OCI-LY3 (cell line): ENCODE results near the gene CCDC92.
A peak's percentile ranks its signal among the peaks of the same experiment; 100 is the strongest.

Experiments
- H2AFZ ChIP-seq: fragments of 200-600, 300-600 bp; shearing (Covaris generic); 2 replicates; pipeline ENCODE4 v1.6.0; 2014; ENCODE audit warnings: antibody characterized with exemption, low read depth, low read length
- H3K27ac ChIP-seq: fragments of 200-600, 300-600 bp; sonication (generic); 2 replicates; pipeline ENCODE4 v1.5.1; 2014; ENCODE audit warnings: mild to moderate bottlenecking, low read length, moderate library complexity, mixed read lengths
- H3K27me3 ChIP-seq: fragments of 200-600, 300-600 bp; sonication (generic); 2 replicates; pipeline ENCODE4 v1.6.1; 2014; ENCODE audit warnings: low read depth, low read length, mixed read lengths
- H3K36me3 ChIP-seq: fragments of 200-600, 300-600 bp; sonication (generic); replicated peaks from 2 replicates; pipeline ENCODE3; 2014; ENCODE audit warnings: low read depth, low read length, mixed read lengths
- H3K4me1 ChIP-seq: fragments of 300-600, 200-600 bp; sonication (generic); 2 replicates; pipeline ENCODE4 v1.6.1; 2014; ENCODE audit warnings: low read length, mixed read lengths
- H3K4me2 ChIP-seq: fragments of 200-600, 300-600 bp; sonication (generic); 2 replicates; pipeline ENCODE4 v1.6.1; 2014; ENCODE audit warnings: low read length, mixed read lengths
- H3K4me3 ChIP-seq: fragments of 300-600, 200-600 bp; sonication (generic); 2 replicates; pipeline ENCODE4 v1.5.1; 2014; ENCODE audit warnings: antibody characterized with exemption, mild to moderate bottlenecking, low read length, moderate library complexity
- H3K79me2 ChIP-seq: fragments of 300-600, 200-600 bp; shearing (Covaris generic); 2 replicates; pipeline ENCODE4 v1.6.1; 2014; ENCODE audit warnings: mild to moderate bottlenecking, low read length, mixed read lengths
- H3K9ac ChIP-seq: fragments of 300-600, 200-600 bp; shearing (Covaris generic); 2 replicates; pipeline ENCODE4 v1.6.0; 2014; ENCODE audit warnings: mild to moderate bottlenecking, low read length, moderate library complexity
- H3K9me3 ChIP-seq: fragments of 200-600, 300-600 bp; shearing (Covaris generic); 2 replicates; pipeline ENCODE4 v1.6.1; 2014; ENCODE audit warnings: low read length, mixed read lengths; ENCODE audit not compliant: insufficient read depth
- H4K20me1 ChIP-seq: fragments of 200-600, 300-600 bp; sonication (generic); 2 replicates; pipeline ENCODE4 v1.6.1; 2016; ENCODE audit warnings: low read length, mixed read lengths; ENCODE audit not compliant: insufficient read depth
- CTCF ChIP-seq: fragments of 200-600, 300-600 bp; sonication (generic); IDR thresholded peaks from 2 replicates; pipeline ENCODE4 v1.5.1; 2014; ENCODE audit warnings: antibody characterized with exemption, low read length, low read depth
- EZH2phosphoT487 ChIP-seq: fragments of 200-600 bp; shearing (Covaris generic); IDR thresholded peaks from 2 replicates; pipeline ENCODE4 v1.6.1; 2018; ENCODE audit warnings: antibody characterized with exemption, mixed run types, low read depth

The CCDC92 gene

GRCh38 chr12:124006085-124006845 is 33.6 kb upstream of the CCDC92 start:
- Histone ChIP-seq H3K4me3 (0 out of 2 replicates have a peak overlapping the region, but pooled peaks have one; percentile 0), H3K4me2 (peak overlapping the region; percentile 28), H3K27ac (no peak overlapping the region), H2AFZ (no peak overlapping the region), H3K79me2 (peaks cover 5% of the 10 kb centered on the region; the same call in 1 of the 2 replicates), H3K27me3 (no peaks in the 10 kb centered on the region), H4K20me1 (peaks cover 7% of the 10 kb centered on the region; the same call in 1 of the 2 replicates), H3K9me3 (no peaks in the 10 kb centered on the region), H3K9ac (no peak overlapping the region), H3K36me3 (peaks cover 15% of the 10 kb centered on the region), H3K4me1 (peaks cover 33% of the 10 kb centered on the region)
- TF ChIP-seq CTCF (no peak), EZH2phosphoT487 (no peak)

GRCh38 chr12:124004233-124004875 is 31.7 kb upstream of the CCDC92 start:
- no peak overlapping the region for H3K4me3 ChIP-seq
- H4K20me1 ChIP-seq, result peaks cover 7% of the 10 kb centered on the region; the same call in 1 of the 2 replicates
- peaks cover 5% of the 10 kb centered on the region; the same call in 1 of the 2 replicates for H3K79me2 ChIP-seq
- H3K27ac ChIP-seq, result no peak overlapping the region
- peaks cover 33% of the 10 kb centered on the region for H3K4me1 ChIP-seq
- peaks cover 12% of the 10 kb centered on the region for H3K36me3 ChIP-seq
- no peak overlapping the region for H3K4me2 ChIP-seq
- H3K9ac ChIP-seq, result no peak overlapping the region
- no peaks in the 10 kb centered on the region for H3K9me3 ChIP-seq
- no peak for TF ChIP-seq EZH2phosphoT487
- no peak overlapping the region for H2AFZ ChIP-seq
- no peaks in the 10 kb centered on the region for H3K27me3 ChIP-seq

- Histone ChIP-seq H4K20me1 (peaks cover 8% of the 10 kb centered on the region; the same call in 1 of the 2 replicates), H2AFZ (no peak overlapping the region), H3K4me2 (no peak overlapping the region), H3K4me1 (peaks cover 22% of the 10 kb centered on the region), H3K36me3 (peaks cover 20% of the 10 kb centered on the region), H3K79me2 (peaks cover 5% of the 10 kb centered on the region; the same call in 1 of the 2 replicates), H3K4me3 (no peak overlapping the region), H3K27ac (no peak overlapping the region), H3K9ac (no peak overlapping the region), H3K9me3 (no peaks in the 10 kb centered on the region), H3K27me3 (no peaks in the 10 kb centered on the region)
- TF ChIP-seq EZH2phosphoT487, result no peak
- TF ChIP-seq CTCF, result no peak
These were observed 30.0 kb upstream of the CCDC92 start for GRCh38 chr12:124002654-124003053.

GRCh38 chr12:124002021-124002644 is 29.5 kb upstream of the CCDC92 start:
- no peak overlapping the region for H3K27ac ChIP-seq

More at GRCh38 chr12:124002021-124002644, 29.5 kb upstream of the CCDC92 start:
- Histone ChIP-seq H3K4me2 (no peak overlapping the region), H4K20me1 (peaks cover 8% of the 10 kb centered on the region; the same call in 1 of the 2 replicates), H2AFZ (no peak overlapping the region), H3K36me3 (peaks cover 20% of the 10 kb centered on the region), H3K79me2 (peaks cover 5% of the 10 kb centered on the region; the same call in 1 of the 2 replicates), H3K4me3 (no peak overlapping the region), H3K27me3 (no peaks in the 10 kb centered on the region), H3K9me3 (no peaks in the 10 kb centered on the region), H3K4me1 (peaks cover 16% of the 10 kb centered on the region), H3K9ac (no peak overlapping the region)
- TF ChIP-seq EZH2phosphoT487, result no peak
- TF ChIP-seq CTCF, result no peak
